BLaER1 (cell line): Measurements from ENCODE around the gene PPP2R5E.

Source experiments
- H3K27ac ChIP-seq: shearing (Covaris generic); formaldehyde crosslinking; 2 replicates; pipeline ENCODE4 v1.8.1; 2022
- H3K27me3 ChIP-seq: shearing (Covaris generic); formaldehyde crosslinking; 2 replicates; pipeline ENCODE4 v1.8.1; 2022
- H3K36me3 ChIP-seq: shearing (Covaris generic); formaldehyde crosslinking; 2 replicates; pipeline ENCODE4 v1.8.1; 2022
- H3K4me1 ChIP-seq: shearing (Covaris generic); formaldehyde crosslinking; 2 replicates; pipeline ENCODE4 v1.8.1; 2022
- H3K4me2 ChIP-seq: shearing (Covaris generic); formaldehyde crosslinking; 2 replicates; pipeline ENCODE4 v1.8.1; 2022
- H3K4me3 ChIP-seq: shearing (Covaris generic); formaldehyde crosslinking; 2 replicates; pipeline ENCODE4 v1.8.1; 2022
- H3K9ac ChIP-seq: shearing (Covaris generic); formaldehyde crosslinking; 2 replicates; pipeline ENCODE4 v1.8.1; 2022
- H3K9me3 ChIP-seq: shearing (Covaris generic); formaldehyde crosslinking; 2 replicates; pipeline ENCODE4 v1.8.1; 2022
- H4K20me1 ChIP-seq: shearing (Covaris generic); formaldehyde crosslinking; 2 replicates; pipeline ENCODE4 v1.8.1; 2022
- Cebpa-rat ChIP-seq: shearing (Covaris generic); IDR thresholded peaks from 2 replicates; pipeline ENCODE4 v1.8.1; 2022

PPP2R5E gene

GRCh38 chr14:63426838-63427352, 116.3 kb downstream of the PPP2R5E start:
- H4K20me1 ChIP-seq, result peaks cover 41% of the 10 kb centered on the region
- no peak overlapping the region for H3K9ac ChIP-seq
- peaks cover 5% of the 10 kb centered on the region for H3K36me3 ChIP-seq
- H3K4me3 ChIP-seq, result no peak overlapping the region
- no peaks in the 10 kb centered on the region for H3K4me1 ChIP-seq
- no peak for TF ChIP-seq Cebpa-rat
- no peak overlapping the region for H3K4me2 ChIP-seq
- no peaks in the 10 kb centered on the region for H3K27me3 ChIP-seq
- no peaks in the 10 kb centered on the region for H3K9me3 ChIP-seq
- no peak overlapping the region for H3K27ac ChIP-seq

- Histone ChIP-seq H3K9ac (no peak overlapping the region), H3K4me3 (no peak overlapping the region), H3K27ac (no peak overlapping the region), H4K20me1 (peaks cover 28% of the 10 kb centered on the region), H3K4me1 (no peaks in the 10 kb centered on the region), H3K36me3 (peaks cover 32% of the 10 kb centered on the region), H3K27me3 (no peaks in the 10 kb centered on the region), H3K4me2 (no peak overlapping the region), H3K9me3 (no peaks in the 10 kb centered on the region)
- no peak for TF ChIP-seq Cebpa-rat
Observed at GRCh38 chr14:63423889-63424288, 119.3 kb downstream of the PPP2R5E start.

GRCh38 chr14:63423381-63423780, 119.8 kb downstream of the PPP2R5E start:
- Histone ChIP-seq H4K20me1 (peaks cover 27% of the 10 kb centered on the region), H3K4me2 (no peak overlapping the region), H3K9ac (no peak overlapping the region), H3K27ac (no peak overlapping the region), H3K9me3 (no peaks in the 10 kb centered on the region), H3K36me3 (peaks cover 34% of the 10 kb centered on the region), H3K27me3 (no peaks in the 10 kb centered on the region), H3K4me1 (no peaks in the 10 kb centered on the region), H3K4me3 (no peak overlapping the region)
- no peak for TF ChIP-seq Cebpa-rat

DNA sequence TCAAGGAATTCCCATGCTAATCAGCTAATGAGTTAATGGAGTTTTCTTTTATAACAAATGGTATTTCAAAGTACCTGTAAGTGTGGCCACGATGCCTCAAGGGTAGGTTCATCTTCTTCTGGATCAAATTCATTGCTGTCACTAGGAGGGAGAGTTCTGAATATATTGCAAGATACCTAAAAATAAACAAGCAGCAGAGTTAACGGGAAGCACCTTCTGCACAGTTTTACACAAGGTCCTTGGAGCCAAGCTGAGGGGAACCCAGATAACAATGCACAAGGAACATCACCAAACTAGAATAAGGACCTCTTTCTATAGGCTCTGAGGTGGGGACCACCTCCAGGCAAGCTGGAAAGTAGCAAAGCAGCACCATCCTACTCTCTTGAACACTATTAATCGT, 121.3 kb downstream of the PPP2R5E start:
- H4K20me1 ChIP-seq, result peaks cover 12% of the 10 kb centered on the region; the same call in 1 of the 2 replicates
- peaks cover 38% of the 10 kb centered on the region for H3K36me3 ChIP-seq
- no peak overlapping the region for H3K4me3 ChIP-seq
- H3K27ac ChIP-seq, result no peak overlapping the region
- no peak for TF ChIP-seq Cebpa-rat
- no peak overlapping the region for H3K4me2 ChIP-seq
- no peaks in the 10 kb centered on the region for H3K27me3 ChIP-seq
- H3K9ac ChIP-seq, result no peak overlapping the region
- H3K4me1 ChIP-seq, result no peaks in the 10 kb centered on the region
- no peaks in the 10 kb centered on the region for H3K9me3 ChIP-seq

GRCh38 chr14:63421226-63421625, 122.0 kb downstream of the PPP2R5E start:
- Histone ChIP-seq H3K36me3 (peaks cover 38% of the 10 kb centered on the region), H3K9me3 (no peaks in the 10 kb centered on the region), H4K20me1 (peaks cover 6% of the 10 kb centered on the region; the same call in 1 of the 2 replicates), H3K27ac (no peak overlapping the region), H3K4me2 (no peak overlapping the region), H3K4me1 (no peaks in the 10 kb centered on the region), H3K4me3 (no peak overlapping the region), H3K9ac (no peak overlapping the region), H3K27me3 (no peaks in the 10 kb centered on the region)
- TF ChIP-seq Cebpa-rat, result no peak

GRCh38 chr14:63418020-63418419, 125.2 kb downstream of the PPP2R5E start:
- H3K4me2 ChIP-seq, result no peak overlapping the region

DNA sequence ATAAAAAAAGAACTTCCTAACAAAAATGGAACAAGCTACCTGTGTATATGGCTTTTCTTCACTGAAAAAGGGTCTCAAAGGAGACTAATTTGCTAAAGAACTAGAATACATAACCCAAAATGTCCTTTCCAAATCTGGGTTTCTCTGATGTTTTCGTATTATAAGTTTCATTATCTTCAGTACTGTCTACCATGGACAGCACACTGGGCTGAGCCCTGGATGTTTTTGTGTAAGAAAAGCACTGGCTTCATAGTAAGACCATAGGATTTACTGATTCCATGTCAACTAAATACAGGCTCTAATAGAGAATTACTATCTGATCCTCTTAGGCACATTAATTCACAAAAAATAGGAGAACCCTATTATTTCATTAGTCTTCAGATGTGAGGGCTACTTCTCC, 130.2 kb downstream of the PPP2R5E start:
- Histone ChIP-seq H3K9ac (no peak overlapping the region), H3K4me2 (no peak overlapping the region), H3K4me1 (no peaks in the 10 kb centered on the region), H3K27ac (no peak overlapping the region), H3K36me3 (peaks cover 64% of the 10 kb centered on the region), H3K9me3 (no peaks in the 10 kb centered on the region), H3K27me3 (no peaks in the 10 kb centered on the region), H4K20me1 (peaks cover 18% of the 10 kb centered on the region), H3K4me3 (no peak overlapping the region)
- TF ChIP-seq Cebpa-rat, result no peak

More at GRCh38 chr14:63418020-63418419, 125.2 kb downstream of the PPP2R5E start:
- no peak for TF ChIP-seq Cebpa-rat
- Histone ChIP-seq H3K36me3 (peaks cover 58% of the 10 kb centered on the region), H3K9ac (no peak overlapping the region), H4K20me1 (peaks cover 2% of the 10 kb centered on the region; the same call in 1 of the 2 replicates), H3K9me3 (no peaks in the 10 kb centered on the region), H3K4me3 (no peak overlapping the region), H3K4me1 (no peaks in the 10 kb centered on the region), H3K27me3 (no peaks in the 10 kb centered on the region), H3K27ac (no peak overlapping the region)

- H3K4me2 ChIP-seq, result no peak overlapping the region
- peaks cover 5% of the 10 kb centered on the region; the same call in 1 of the 2 replicates for H4K20me1 ChIP-seq
- no peak for TF ChIP-seq Cebpa-rat
- no peak overlapping the region for H3K4me3 ChIP-seq
- peaks cover 54% of the 10 kb centered on the region for H3K36me3 ChIP-seq
- H3K4me1 ChIP-seq, result no peaks in the 10 kb centered on the region
- no peaks in the 10 kb centered on the region for H3K27me3 ChIP-seq
- no peaks in the 10 kb centered on the region for H3K9me3 ChIP-seq
- H3K27ac ChIP-seq, result no peak overlapping the region
- no peak overlapping the region for H3K9ac ChIP-seq
Observed at GRCh38 chr14:63406333-63406732, 136.8 kb downstream of the PPP2R5E start.

GRCh38 chr14:63405715-63406114, 137.5 kb downstream of the PPP2R5E start:
- Histone ChIP-seq H3K4me3 (no peak overlapping the region), H4K20me1 (peaks cover 5% of the 10 kb centered on the region; the same call in 1 of the 2 replicates), H3K9ac (no peak overlapping the region), H3K27me3 (no peaks in the 10 kb centered on the region), H3K9me3 (no peaks in the 10 kb centered on the region), H3K4me1 (no peaks in the 10 kb centered on the region), H3K27ac (no peak overlapping the region), H3K36me3 (peaks cover 48% of the 10 kb centered on the region), H3K4me2 (no peak overlapping the region)
- TF ChIP-seq Cebpa-rat, result no peak

- TF ChIP-seq Cebpa-rat, result no peak
- Histone ChIP-seq H3K4me1 (no peaks in the 10 kb centered on the region), H3K9ac (no peak overlapping the region), H3K27ac (no peak overlapping the region), H4K20me1 (no peaks in the 10 kb centered on the region; the same call in 1 of the 2 replicates), H3K27me3 (no peaks in the 10 kb centered on the region), H3K36me3 (peaks cover 47% of the 10 kb centered on the region), H3K4me3 (no peak overlapping the region), H3K4me2 (no peak overlapping the region), H3K9me3 (no peaks in the 10 kb centered on the region)
Observed at GRCh38 chr14:63404906-63405305, 138.3 kb downstream of the PPP2R5E start.

DNA sequence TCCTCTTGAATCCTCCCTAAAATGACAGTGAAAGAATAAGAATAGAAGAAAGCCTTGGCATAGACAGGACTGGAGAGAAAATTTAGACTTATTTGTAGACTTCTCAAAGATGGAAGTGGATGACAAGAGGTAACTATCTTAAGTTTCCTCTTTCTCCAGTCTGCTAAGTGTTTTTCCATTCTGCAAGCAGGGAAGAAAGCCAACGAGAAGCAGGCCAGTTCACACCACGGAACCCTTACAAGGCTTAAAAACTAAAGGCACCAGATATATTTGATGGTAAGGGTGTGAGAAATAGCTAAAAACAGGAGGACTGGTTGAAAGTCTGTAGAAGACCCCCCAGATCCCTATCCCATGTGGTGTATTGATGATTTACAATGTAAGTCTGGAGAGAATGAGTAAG, 141.5 kb downstream of the PPP2R5E start:
- no peaks in the 10 kb centered on the region; the same call in 1 of the 2 replicates for H4K20me1 ChIP-seq
- H3K36me3 ChIP-seq, result peaks cover 51% of the 10 kb centered on the region
- no peaks in the 10 kb centered on the region for H3K4me1 ChIP-seq
- no peak overlapping the region for H3K4me3 ChIP-seq
- no peaks in the 10 kb centered on the region for H3K27me3 ChIP-seq
- TF ChIP-seq Cebpa-rat, result no peak
- H3K9ac ChIP-seq, result no peak overlapping the region
- H3K4me2 ChIP-seq, result no peak overlapping the region
- peaks cover 11% of the 10 kb centered on the region for H3K9me3 ChIP-seq
- H3K27ac ChIP-seq, result no peak overlapping the region
